Measurements from ENCODE around the gene UNC5C.

The UNC5C gene

DNA sequence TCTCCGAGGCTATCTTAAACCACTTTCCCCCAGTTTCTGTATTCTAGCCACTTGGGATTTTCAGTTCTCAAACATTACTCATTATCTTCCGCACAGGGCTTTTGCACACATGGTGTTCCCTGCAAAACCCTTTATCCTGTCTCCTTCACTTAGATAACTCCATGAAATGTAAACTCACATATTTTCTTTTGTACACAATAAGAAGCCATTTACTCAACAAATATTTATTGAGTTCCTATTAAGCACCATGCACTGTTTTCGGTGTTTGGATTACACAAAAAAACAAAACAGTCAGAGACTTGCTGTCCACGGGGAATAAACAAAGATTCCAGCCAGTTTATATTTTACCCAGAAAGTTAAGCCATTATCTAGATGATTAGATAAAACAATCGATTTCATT, 42.5 kb upstream of the UNC5C start:
- Histone ChIP-seq H3K9me3 (ENCODE audit: insufficient read depth, low read depth, low read length) (no peaks in the 10 kb centered on the region), H3K4me2 (ENCODE audit: low read length) (no peak overlapping the region), H3K27me3 (ENCODE audit: insufficient read depth, low read length) (no peaks in the 10 kb centered on the region), H4K12ac (ENCODE audit: low read depth, low read length) (no peak overlapping the region), H3K9ac (ENCODE audit: low read length) (no peak overlapping the region), H2AK5ac (ENCODE audit: low read length) (no peak overlapping the region), H2BK12ac (ENCODE audit: low read length) (no peak overlapping the region), H2BK5ac (ENCODE audit: low read depth, low read length, poor library complexity) (no peak overlapping the region), H3K14ac (ENCODE audit: low read length) (no peak overlapping the region), H4K8ac (ENCODE audit: low read depth, low read length) (no peak overlapping the region), H3K27ac (ENCODE audit: low read depth, low read length) (no peak overlapping the region), H3K4me3 (ENCODE audit: low read depth, low read length) (no peak overlapping the region), H3K18ac (ENCODE audit: low read length) (no peak overlapping the region), H3K23ac (ENCODE audit: low read length) (no peak overlapping the region), H2AFZ (ENCODE audit: insufficient read depth, low read length, poor library complexity) (no peak overlapping the region), H3K79me1 (ENCODE audit: low read length) (no peaks in the 10 kb centered on the region), H4K91ac (ENCODE audit: low read depth, low read length) (no peak overlapping the region), H2BK120ac (ENCODE audit: insufficient read depth, low read length, poor library complexity) (no peak overlapping the region), H3K36me3 (ENCODE audit: control insufficient read depth in 1 of 2, insufficient read depth in 2 of 2, low read length in 2 of 2) (no peaks in the 10 kb centered on the region), H3K4me1 (ENCODE audit: control insufficient read depth in 1 of 2, insufficient read depth in 2 of 2, low read length in 2 of 2) (no peaks in the 10 kb centered on the region), H3K4ac (ENCODE audit: low read depth, low read length) (no peak overlapping the region), H3K79me2 (ENCODE audit: control insufficient read depth, insufficient read depth, low read length, poor library complexity) (no peaks in the 10 kb centered on the region)
- no peak for DNase-seq
- no CpG with 5 or more reads among the region's 5 CpGs for WGBS (ENCODE audit: extremely low coverage, insufficient coverage, insufficient read length)

- Histone ChIP-seq H2AFZ (ENCODE audit: insufficient read depth, low read length, poor library complexity) (no peak overlapping the region), H3K9me3 (ENCODE audit: insufficient read depth, low read depth, low read length) (no peaks in the 10 kb centered on the region), H3K23ac (ENCODE audit: low read length) (no peak overlapping the region), H3K18ac (ENCODE audit: low read length) (no peak overlapping the region), H3K36me3 (ENCODE audit: control insufficient read depth in 1 of 2, insufficient read depth in 2 of 2, low read length in 2 of 2) (no peaks in the 10 kb centered on the region), H2BK5ac (ENCODE audit: low read depth, low read length, poor library complexity) (no peak overlapping the region), H3K27me3 (ENCODE audit: insufficient read depth, low read length) (no peaks in the 10 kb centered on the region), H3K4me1 (ENCODE audit: control insufficient read depth in 1 of 2, insufficient read depth in 2 of 2, low read length in 2 of 2) (no peaks in the 10 kb centered on the region), H3K4me2 (ENCODE audit: low read length) (no peak overlapping the region), H2BK120ac (ENCODE audit: insufficient read depth, low read length, poor library complexity) (no peak overlapping the region), H3K79me1 (ENCODE audit: low read length) (no peaks in the 10 kb centered on the region), H3K27ac (ENCODE audit: low read depth, low read length) (no peak overlapping the region), H2AK5ac (ENCODE audit: low read length) (no peak overlapping the region), H4K12ac (ENCODE audit: low read depth, low read length) (no peak overlapping the region), H3K14ac (ENCODE audit: low read length) (no peak overlapping the region), H3K4me3 (ENCODE audit: low read depth, low read length) (no peak overlapping the region), H4K91ac (ENCODE audit: low read depth, low read length) (no peak overlapping the region), H4K8ac (ENCODE audit: low read depth, low read length) (no peak overlapping the region), H3K79me2 (ENCODE audit: control insufficient read depth, insufficient read depth, low read length, poor library complexity) (no peaks in the 10 kb centered on the region), H2BK12ac (ENCODE audit: low read length) (no peak overlapping the region), H3K4ac (ENCODE audit: low read depth, low read length) (no peak overlapping the region), H3K9ac (ENCODE audit: low read length) (no peak overlapping the region)
- no CpG with 5 or more reads among the region's 1 CpG for WGBS (ENCODE audit: extremely low coverage, insufficient coverage, insufficient read length)
- no peak for DNase-seq
Measured at GRCh38 chr4:95590615-95591014, 41.8 kb upstream of the UNC5C start.

DNA sequence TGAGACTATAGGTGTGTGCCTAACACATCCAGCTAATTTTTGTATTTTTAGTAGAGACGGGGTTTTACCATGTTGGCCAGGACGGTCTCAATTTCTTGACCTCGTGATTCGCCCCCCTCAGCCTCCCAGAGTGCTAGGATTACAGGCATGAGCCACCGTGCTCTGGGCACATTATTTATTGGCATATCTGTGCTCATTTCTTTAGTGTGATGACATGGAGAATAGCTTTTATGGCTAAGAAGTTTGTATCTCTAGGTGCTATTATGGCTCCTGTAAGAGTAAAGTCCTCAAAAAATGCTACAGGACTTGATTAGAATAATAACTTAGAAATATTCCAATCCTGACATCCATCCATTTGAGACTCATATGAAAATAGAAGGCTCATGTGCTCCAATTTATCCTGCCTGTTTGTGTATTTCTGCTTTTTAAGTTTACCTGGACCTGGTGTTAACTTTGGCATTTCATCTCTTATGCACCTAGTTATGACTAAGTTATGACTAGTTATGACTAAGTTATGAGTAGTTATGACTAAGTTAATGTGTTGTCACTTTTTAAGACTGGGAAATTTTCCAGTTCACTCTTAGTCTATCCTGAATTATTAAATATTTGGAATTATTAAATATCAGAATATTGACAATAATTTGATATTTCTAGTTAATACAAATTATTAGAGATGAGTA, 36.4 kb upstream of the UNC5C start:
- no peak overlapping the region for H3K4me3 ChIP-seq (ENCODE audit: low read depth, low read length)
- no peaks in the 10 kb centered on the region for H3K79me2 ChIP-seq (ENCODE audit: control insufficient read depth, insufficient read depth, low read length, poor library complexity)
- H3K14ac ChIP-seq (ENCODE audit: low read length) = no peak overlapping the region
- no peak overlapping the region for H3K23ac ChIP-seq (ENCODE audit: low read length)
- H2AFZ ChIP-seq (ENCODE audit: insufficient read depth, low read length, poor library complexity) = no peak overlapping the region
- no peaks in the 10 kb centered on the region for H3K4me1 ChIP-seq (ENCODE audit: control insufficient read depth in 1 of 2, insufficient read depth in 2 of 2, low read length in 2 of 2)
- H3K4me2 ChIP-seq (ENCODE audit: low read length) = no peak overlapping the region
- H2BK5ac ChIP-seq (ENCODE audit: low read depth, low read length, poor library complexity) = no peak overlapping the region
- H2AK5ac ChIP-seq (ENCODE audit: low read length) = no peak overlapping the region
- no peak overlapping the region for H2BK120ac ChIP-seq (ENCODE audit: insufficient read depth, low read length, poor library complexity)
- no peaks in the 10 kb centered on the region for H3K79me1 ChIP-seq (ENCODE audit: low read length)
- H3K18ac ChIP-seq (ENCODE audit: low read length) = no peak overlapping the region
- H3K9ac ChIP-seq (ENCODE audit: low read length) = no peak overlapping the region
- H4K12ac ChIP-seq (ENCODE audit: low read depth, low read length) = no peak overlapping the region
- no peak overlapping the region for H3K4ac ChIP-seq (ENCODE audit: low read depth, low read length)
- DNase-seq = no peak
- no peaks in the 10 kb centered on the region for H3K9me3 ChIP-seq (ENCODE audit: insufficient read depth, low read depth, low read length)
- H3K36me3 ChIP-seq (ENCODE audit: control insufficient read depth in 1 of 2, insufficient read depth in 2 of 2, low read length in 2 of 2) = no peaks in the 10 kb centered on the region
- no peak overlapping the region for H4K8ac ChIP-seq (ENCODE audit: low read depth, low read length)
- H3K27me3 ChIP-seq (ENCODE audit: insufficient read depth, low read length) = no peaks in the 10 kb centered on the region
- H2BK12ac ChIP-seq (ENCODE audit: low read length) = no peak overlapping the region
- H4K91ac ChIP-seq (ENCODE audit: low read depth, low read length) = no peak overlapping the region
- no peak overlapping the region for H3K27ac ChIP-seq (ENCODE audit: low read depth, low read length)
- no CpG with 5 or more reads among the region's 5 CpGs for WGBS (ENCODE audit: extremely low coverage, insufficient coverage, insufficient read length)

DNA sequence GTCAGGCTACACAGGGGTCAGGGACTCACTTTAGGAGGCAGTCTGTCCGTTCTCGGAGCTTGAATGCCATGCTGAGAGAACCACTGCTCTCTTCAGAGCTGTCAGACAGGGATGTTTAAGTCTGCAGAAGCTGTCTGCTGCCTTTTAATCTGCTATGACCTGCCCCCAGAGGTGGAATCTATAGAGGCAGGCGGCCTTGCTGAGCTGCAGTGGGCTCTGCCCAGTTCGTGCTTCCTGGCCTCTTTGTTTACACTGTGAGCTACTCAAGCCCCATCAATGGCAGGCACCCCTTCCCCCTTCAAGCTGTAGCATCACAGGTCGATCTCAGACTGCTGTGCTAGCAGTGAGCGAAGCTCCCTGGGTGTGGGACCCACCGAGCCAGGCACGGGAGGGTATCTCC, 31.5 kb upstream of the UNC5C start:
- Histone ChIP-seq H3K27ac (ENCODE audit: low read depth, low read length) (no peak overlapping the region), H3K4ac (ENCODE audit: low read depth, low read length) (no peak overlapping the region), H4K12ac (ENCODE audit: low read depth, low read length) (no peak overlapping the region), H2BK120ac (ENCODE audit: insufficient read depth, low read length, poor library complexity) (no peak overlapping the region), H3K9ac (ENCODE audit: low read length) (no peak overlapping the region), H3K36me3 (ENCODE audit: control insufficient read depth in 1 of 2, insufficient read depth in 2 of 2, low read length in 2 of 2) (no peaks in the 10 kb centered on the region), H3K4me1 (ENCODE audit: control insufficient read depth in 1 of 2, insufficient read depth in 2 of 2, low read length in 2 of 2) (no peaks in the 10 kb centered on the region), H3K4me2 (ENCODE audit: low read length) (no peak overlapping the region), H3K4me3 (ENCODE audit: low read depth, low read length) (no peak overlapping the region), H3K23ac (ENCODE audit: low read length) (no peak overlapping the region), H2BK5ac (ENCODE audit: low read depth, low read length, poor library complexity) (no peak overlapping the region), H4K8ac (ENCODE audit: low read depth, low read length) (no peak overlapping the region), H3K9me3 (ENCODE audit: insufficient read depth, low read depth, low read length) (no peaks in the 10 kb centered on the region), H4K91ac (ENCODE audit: low read depth, low read length) (no peak overlapping the region), H3K18ac (ENCODE audit: low read length) (no peak overlapping the region), H3K79me2 (ENCODE audit: control insufficient read depth, insufficient read depth, low read length, poor library complexity) (no peaks in the 10 kb centered on the region), H2BK12ac (ENCODE audit: low read length) (no peak overlapping the region), H3K14ac (ENCODE audit: low read length) (no peak overlapping the region), H2AFZ (ENCODE audit: insufficient read depth, low read length, poor library complexity) (no peak overlapping the region), H3K79me1 (ENCODE audit: low read length) (no peaks in the 10 kb centered on the region), H2AK5ac (ENCODE audit: low read length) (no peak overlapping the region), H3K27me3 (ENCODE audit: insufficient read depth, low read length) (no peaks in the 10 kb centered on the region)
- no CpG with 5 or more reads among the region's 8 CpGs for WGBS (ENCODE audit: extremely low coverage, insufficient coverage, insufficient read length)
- DNase-seq = no peak
